ENCODE data around the gene DMRT2.

The DMRT2 gene

GRCh38 chr9:1050125-1050895 lies at the start of gene DMRT2:
Gene DMRT2, plus strand, starts transcription at chr9:1050357. Its CDS starts 1,257 bp downstream, at chr9:1051614.
- DNase-seq: peak; percentile 91 to 98

GRCh38 chr9:1001838-1002237 lies 48.3 kb upstream of the DMRT2 start:
- no peak for DNase-seq

GRCh38 chr9:1002678-1003077 lies 47.5 kb upstream of the DMRT2 start:
- no peak for DNase-seq

- DNase-seq: peak; percentile 37 to 61
Observed at GRCh38 chr9:1005043-1005667, 45.0 kb upstream of the DMRT2 start.

DNA sequence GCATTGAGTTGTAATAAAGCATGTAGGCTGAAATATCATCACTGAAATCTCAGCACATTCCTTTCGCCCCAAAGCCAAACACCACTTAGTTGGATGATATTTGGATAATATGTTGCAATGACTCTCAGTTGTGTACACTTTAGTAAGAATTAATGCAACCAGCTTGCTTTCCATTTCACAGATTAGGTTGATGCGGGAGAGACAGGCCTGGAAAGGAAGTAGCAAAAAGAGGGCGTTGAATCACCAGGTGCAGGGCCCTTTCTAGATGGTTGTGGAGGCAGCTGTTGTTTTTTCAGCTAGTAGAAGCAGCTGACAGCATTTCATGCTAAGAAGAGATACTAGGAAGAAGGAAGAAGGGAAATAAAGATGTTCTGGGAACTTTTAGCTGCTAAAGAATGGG lies 42.8 kb upstream of the DMRT2 start:
- DNase-seq: no peak

DNA sequence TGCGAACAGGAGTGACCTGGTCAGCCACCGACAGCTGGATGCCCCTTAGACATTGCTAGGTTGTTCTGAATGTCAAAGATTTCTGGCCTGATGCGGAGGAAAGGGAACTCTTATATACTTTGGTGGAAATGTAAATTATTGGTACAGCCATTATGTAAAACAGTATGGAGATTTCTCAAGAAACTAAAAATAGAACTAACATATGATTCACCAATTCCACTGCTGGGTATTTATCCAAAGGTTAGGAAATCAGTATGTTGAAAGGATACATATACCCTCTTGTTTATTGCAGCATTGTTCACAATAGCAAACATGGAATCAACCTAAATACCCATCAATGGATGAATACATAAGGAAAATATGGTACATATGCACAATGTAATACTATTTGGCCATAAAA lies 41.9 kb upstream of the DMRT2 start:
- DNase-seq: no peak

DNA sequence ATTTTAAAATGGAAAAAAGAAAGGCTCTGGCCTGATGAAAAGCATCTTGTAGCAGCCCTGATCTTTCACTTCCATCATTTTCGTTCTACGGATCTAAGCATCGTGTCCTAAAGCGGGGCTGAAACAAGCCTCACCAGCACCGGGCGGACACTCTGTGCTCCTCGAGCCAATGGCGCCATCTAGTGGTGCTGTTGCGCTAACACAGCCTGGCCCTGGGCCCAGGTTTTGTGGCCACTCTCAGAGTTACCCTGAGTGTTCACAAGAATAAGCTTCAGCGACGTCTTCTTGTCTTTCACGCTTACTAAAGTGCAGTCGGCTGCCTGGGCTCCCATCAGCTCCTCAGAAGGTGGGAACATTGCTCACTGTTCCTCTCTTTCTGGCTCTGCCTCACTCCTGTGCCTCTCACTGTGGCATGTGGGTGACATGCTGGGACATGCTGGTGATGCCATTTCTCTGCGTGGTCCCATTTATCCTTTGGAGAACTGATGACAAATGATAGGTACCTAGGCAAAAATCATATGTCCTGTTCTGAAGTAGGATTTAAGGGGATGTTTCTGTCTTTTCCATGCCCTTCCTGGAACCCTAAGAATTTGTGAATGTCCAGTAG lies 41.0 kb upstream of the DMRT2 start:
- peak; percentile 31 to 81 for DNase-seq

DNA sequence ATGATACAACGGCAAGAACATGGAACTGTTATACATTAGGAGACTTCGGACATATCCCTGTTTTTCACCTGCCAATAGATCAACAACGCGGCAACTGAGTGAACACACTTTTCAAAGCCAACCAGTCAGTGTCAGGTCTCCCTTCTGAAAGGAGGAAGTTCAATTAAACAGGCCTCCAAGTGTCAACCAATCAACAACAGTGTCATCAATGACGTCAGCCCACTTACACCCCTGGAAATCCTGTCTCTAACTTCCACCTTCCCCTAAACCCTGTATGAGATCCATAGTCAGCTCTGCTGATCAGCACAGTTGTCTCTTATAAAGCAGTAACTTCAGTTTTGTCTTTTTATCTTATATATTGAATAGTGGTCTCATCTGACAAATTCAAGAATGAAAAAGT lies 37.1 kb upstream of the DMRT2 start:
- DNase-seq: no peak

DNA sequence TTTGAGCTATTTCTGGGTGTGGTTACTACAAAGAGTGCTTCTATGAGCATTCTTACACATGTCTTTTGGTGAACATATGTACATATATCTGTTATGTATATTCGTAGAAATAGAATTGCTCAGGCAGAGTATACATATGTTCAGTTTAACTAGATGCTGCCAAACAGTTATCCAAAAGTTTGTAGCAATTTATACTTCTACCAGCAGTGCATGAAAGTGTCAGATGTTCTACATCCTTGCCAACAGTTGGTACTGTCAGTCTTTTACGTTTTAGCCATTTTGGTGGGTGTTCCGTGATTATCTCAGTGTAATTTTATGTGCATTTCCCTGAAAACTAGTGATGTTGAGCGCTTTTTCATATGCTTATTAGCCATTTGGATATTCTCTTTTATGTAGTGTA lies 35.9 kb upstream of the DMRT2 start:
- DNase-seq: no peak

GRCh38 chr9:1014640-1015039 lies 35.5 kb upstream of the DMRT2 start:
- no peak for DNase-seq

GRCh38 chr9:1018121-1018520 lies 32.0 kb upstream of the DMRT2 start:
- peak; percentile 14 to 81 for DNase-seq

- peak in 1 of 2 experiments; percentile 54 for DNase-seq
Observed at GRCh38 chr9:1024112-1024511, 26.0 kb upstream of the DMRT2 start.

- DNase-seq: no peak
Observed at GRCh38 chr9:1025131-1025530, 25.0 kb upstream of the DMRT2 start.

DNA sequence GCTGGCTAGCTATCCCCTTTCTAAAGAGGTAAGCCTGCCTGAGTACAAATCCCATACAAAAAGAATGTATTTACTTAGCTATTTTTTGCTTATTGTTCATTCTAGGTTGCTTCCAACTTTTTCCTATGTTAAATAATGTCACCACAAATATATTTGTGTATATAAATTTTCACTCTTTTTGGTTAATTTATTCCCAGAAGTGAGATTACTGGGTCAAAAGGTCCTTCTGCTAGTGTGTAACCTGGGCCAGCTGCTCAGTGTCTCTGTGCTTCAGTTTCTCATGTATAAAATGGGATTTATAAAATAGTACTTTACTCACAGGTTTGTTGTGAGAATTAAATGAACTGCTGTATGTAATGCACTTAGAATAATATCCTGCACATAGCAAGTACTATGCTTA lies 23.9 kb upstream of the DMRT2 start:
- no peak for DNase-seq

DNA sequence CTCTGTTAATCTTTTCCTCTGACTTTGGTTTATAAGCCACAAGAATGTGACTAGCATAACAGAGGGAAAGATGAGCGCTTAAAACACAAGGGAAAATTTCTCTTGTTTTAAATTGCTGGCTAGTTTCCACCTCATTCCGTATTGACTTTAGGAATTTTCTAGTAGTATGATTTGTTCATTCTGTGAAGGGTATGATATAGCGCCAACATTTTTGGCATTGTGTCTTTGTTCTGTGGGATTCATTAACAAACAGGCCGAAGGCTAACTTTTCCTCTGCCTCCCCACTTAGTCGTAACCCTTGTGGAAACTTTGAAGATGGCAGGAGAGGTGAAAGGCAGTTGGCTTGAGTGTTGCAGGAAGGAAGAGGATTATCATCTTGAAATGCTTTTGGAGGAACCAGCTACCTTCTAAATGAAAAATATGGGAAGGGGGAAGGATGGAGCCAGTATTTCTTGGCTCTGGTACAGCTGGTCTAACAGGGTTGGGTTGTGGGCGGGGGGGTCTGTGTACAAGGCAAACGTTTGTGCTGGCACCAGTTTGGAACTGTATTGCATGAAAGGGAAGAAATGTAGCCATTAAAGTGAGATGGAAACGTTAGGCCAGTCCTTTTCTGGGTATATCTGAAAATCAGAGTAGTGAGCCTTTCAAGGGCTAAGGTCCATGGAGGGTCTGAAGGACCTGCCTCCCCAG lies 21.5 kb upstream of the DMRT2 start:
- no peak for DNase-seq

DNA sequence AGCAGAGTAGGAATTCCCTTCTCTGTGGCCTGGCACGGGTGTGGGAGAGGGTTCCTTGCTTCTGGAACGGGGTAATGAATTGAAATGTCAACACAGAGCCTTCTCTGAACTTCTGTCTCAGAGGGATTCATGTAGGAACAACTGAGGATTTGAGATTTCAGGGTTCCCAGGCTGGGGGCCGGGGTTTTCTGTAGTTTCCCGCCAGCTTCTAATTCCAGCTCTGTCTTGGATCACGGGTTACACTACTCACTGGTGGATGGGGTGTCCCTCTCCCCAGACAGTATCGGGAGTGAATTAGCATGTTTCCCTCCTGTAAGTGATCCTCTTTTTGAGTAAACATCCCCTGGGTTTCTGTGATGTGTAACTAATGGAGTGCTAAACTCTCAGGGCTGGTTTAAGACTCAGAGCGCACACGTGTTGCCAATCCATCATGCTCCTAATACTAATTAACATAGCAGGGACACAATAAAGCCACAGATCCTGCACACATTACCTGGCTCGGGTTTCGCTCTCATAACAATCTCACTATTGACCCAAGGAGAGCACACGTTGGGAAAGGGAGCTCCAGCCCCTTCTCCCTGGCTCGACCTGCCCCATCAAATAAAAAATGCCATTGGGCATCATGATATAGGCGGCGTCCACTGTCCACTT lies 18.1 kb upstream of the DMRT2 start:
- peak; percentile 36 to 45 for DNase-seq

- DNase-seq: no peak
Observed at GRCh38 chr9:1034271-1034670, 15.9 kb upstream of the DMRT2 start.

DNA sequence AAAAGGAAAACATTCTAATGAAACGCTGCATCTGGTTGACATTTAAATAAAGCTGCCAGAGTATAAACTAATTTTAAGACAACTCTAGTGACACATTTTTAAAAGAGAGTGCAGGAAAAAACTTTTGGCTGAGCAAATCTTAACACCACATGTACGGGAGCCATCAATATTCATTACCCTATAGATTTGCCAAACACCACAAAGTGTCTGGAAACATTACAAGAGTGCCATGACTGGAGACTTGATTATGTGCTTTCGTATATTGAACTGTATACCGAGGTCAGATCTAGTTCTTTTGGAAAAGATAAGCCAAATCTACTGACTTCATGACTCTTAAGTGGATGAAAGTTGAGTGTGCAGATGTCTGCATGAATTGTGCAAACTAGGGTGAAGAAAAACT lies 10.6 kb upstream of the DMRT2 start:
- DNase-seq: no peak

DNA sequence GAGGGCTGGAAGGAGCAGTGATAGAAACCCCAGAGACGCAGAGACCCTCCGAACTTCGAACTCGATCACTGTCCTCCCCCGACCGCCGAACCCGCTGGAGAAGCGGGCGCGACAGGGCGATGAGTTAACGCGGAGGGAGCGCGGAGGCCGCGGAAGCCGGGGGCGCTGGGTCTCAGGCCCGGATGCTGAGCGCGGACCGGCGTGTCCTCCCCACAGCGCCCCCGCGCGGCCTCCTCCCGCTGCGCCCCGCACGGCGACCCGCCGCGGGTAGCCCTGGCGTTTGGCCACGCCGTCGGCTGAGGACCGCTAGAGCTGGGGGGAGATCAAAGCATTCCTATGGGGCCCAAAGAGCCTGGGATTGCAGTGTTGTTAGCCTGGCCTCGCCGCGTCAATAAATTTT lies 7.7 kb upstream of the DMRT2 start:
- no peak for DNase-seq

DNA sequence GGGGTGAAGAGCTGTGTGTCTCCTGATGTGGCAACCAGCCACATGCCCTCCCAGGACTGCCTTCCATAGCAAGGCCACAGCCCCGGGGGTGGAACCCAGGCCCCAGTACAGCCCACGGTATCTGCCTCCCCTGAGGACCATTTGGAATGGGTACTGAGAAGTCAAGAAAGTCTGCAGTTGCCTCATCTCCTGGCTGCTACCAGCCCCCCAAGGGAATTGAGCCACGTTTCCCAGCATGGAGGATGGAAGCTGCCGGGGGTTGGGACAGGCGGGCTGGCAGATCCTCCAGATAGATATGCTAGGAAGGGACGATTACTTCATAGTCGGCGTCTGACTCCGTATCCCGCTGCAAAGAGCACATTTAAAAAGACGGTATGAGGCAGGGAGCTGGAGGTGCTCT lies 5.5 kb upstream of the DMRT2 start:
- no peak for DNase-seq

DNA sequence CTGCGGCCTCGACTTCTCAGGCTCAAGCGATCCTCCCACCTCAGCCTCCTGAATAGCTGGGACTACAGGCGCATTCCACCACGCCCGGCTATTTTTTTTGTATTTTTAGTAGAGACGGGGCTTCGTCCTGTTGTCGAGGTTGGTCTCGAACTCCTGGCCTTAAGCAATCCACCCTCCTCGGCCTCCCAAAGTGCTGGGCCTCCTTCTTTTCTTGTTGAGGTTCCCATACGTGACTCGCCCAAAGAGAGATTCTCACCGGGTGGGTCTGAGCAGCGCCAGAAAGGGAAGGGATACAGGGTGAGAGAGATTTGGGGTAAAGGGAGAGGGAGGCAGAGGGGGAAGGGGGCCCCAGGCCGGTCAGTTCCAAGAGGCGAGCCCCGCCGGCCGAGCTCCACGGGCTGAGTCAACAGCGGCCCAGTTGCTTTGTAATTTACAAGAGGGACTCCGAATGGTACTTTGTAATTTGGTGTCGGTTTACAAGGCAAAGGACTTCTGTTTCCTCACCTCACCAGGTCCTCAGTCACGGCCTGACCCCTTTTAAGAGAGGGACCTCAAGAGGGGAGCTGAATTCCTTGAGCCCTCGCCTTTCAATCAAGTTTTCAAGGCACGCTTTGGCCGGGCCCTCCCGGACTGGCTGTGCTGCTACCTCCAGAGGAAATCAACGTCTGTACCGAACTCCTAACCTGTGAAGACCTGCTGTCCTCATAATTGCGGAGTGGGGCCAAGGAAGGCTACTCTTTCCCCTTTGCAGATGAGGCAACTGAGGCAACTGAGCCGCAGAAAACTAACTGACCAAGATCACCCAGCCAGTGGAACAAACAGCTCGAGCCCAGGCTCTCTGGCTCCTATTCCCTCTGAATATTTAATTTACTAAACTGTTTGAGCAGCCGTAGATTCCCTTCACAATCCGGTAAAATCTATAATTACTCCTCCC lies 3.3 kb upstream of the DMRT2 start:
- DNase-seq: no peak

All from NCI-H526 (cell line).